H1 (cell line): ENCODE data around the gene NANP. TPM values are rescaled to one million over a fixed set of nuclear protein-coding genes. Genes with fewer than 3 reads are reported as not detected.

ENCODE experiments used
- CTCF ChIA-PET: fragments of 300-600 bp; sonication (Branson Sonifier 250); formaldehyde crosslinking; loops from one replicate; lab custom pipeline; 2021; ENCODE audit not compliant: partially characterized antibody; lab: Charles Lee
- POLR2A ChIA-PET: fragments of 300-600 bp; sonication (Branson Sonifier 250); formaldehyde crosslinking; loops from one replicate; lab custom pipeline; 2021; ENCODE audit warnings: inconsistent platforms; ENCODE audit not compliant: partially characterized antibody; lab: Charles Lee
- DNase-seq, 2 experiments: peaks; one replicate each; pipeline versions ENCODE4 v3.0.0 to v3.0.0-alpha.2; 2010 to 2022; ENCODE audit warnings: low spot score in 2 of 2, low read depth in 1 of 2, mixed read lengths in 1 of 2
- FAIRE-seq: peaks from 2 replicates; lab custom pipeline; 2011; peaks lifted over from hg19 to GRCh38; lab: Jason Lieb, UNC
- H2AFZ ChIP-seq: 2 replicates; pipeline ENCODE4 v1.8.1; 2012; ENCODE audit warnings: low read length, inconsistent platforms
- H2AK5ac ChIP-seq: 2 replicates; pipeline ENCODE4 v1.6.1; 2013; ENCODE audit warnings: low read depth, low read length
- H2BK120ac ChIP-seq: replicated peaks from 2 replicates; pipeline ENCODE3; 2013; ENCODE audit warnings: low read depth, low read length, inconsistent platforms
- H2BK12ac ChIP-seq: 2 replicates; pipeline ENCODE4 v1.6.1; 2013; ENCODE audit warnings: low read depth, low read length
- H2BK15ac ChIP-seq: 2 replicates; pipeline ENCODE4 v1.6.1; 2013; ENCODE audit warnings: low read length
- H2BK20ac ChIP-seq: 2 replicates; pipeline ENCODE4 v1.6.1; 2013; ENCODE audit warnings: low read length
- H2BK5ac ChIP-seq: 2 replicates; pipeline ENCODE4 v1.6.1; 2013; ENCODE audit warnings: low read depth, low read length
- H3K14ac ChIP-seq: 2 replicates; pipeline ENCODE4 v1.6.1; 2013; ENCODE audit warnings: inconsistent platforms; ENCODE audit not compliant: insufficient read length
- H3K18ac ChIP-seq: 2 replicates; pipeline ENCODE4 v1.6.1; 2013; ENCODE audit warnings: low read length; ENCODE audit errors: extremely low read depth
- H3K23ac ChIP-seq: 2 replicates; pipeline ENCODE4 v1.6.1; 2013; ENCODE audit warnings: inconsistent platforms; ENCODE audit not compliant: insufficient read length
- H3K23me2 ChIP-seq: 2 replicates; pipeline ENCODE4 v1.6.1; 2013; ENCODE audit warnings: low read depth, low read length
- H3K27ac ChIP-seq: 2 replicates; pipeline ENCODE4 v1.6.1; 2011; ENCODE audit warnings: low read depth, low read length, inconsistent platforms
- H3K27me3 ChIP-seq, 4 experiments: replicated peaks in 1 of 4; 1 replicate in 1 of 4; 2 replicates in 3 of 4; pipeline versions ENCODE4 v1.6.1 to v1.8.1; 2011 to 2013; ENCODE audit warnings: low read length in 3 of 4, mild to moderate bottlenecking in 3 of 4, inconsistent platforms in 2 of 4, mixed read lengths in 2 of 4, moderate library complexity in 1 of 4; ENCODE audit not compliant: control insufficient read depth in 3 of 4, insufficient read depth in 3 of 4; ENCODE audit errors: extremely low read depth in 1 of 4
- H3K36me3 ChIP-seq, 4 experiments: 2 replicates each; pipeline versions ENCODE4 v1.6.1 to v1.8.1; 2011 to 2013; ENCODE audit warnings: mild to moderate bottlenecking in 4 of 4, low read length in 3 of 4, moderate library complexity in 2 of 4, control low read depth in 1 of 4, inconsistent platforms in 1 of 4; ENCODE audit not compliant: insufficient read depth in 4 of 4, control insufficient read depth in 2 of 4
- H3K4ac ChIP-seq: replicated peaks from 2 replicates; pipeline ENCODE3; 2013; ENCODE audit warnings: low read length, low read depth, mixed read lengths, inconsistent platforms; ENCODE audit not compliant: insufficient read length
- H3K4me1 ChIP-seq, 4 experiments: replicated peaks in 1 of 4; 1 replicate in 1 of 4; 2 replicates in 3 of 4; pipeline versions ENCODE4 v1.6.1 to v1.8.1; 2011 to 2013; ENCODE audit warnings: low read length in 3 of 4, inconsistent platforms in 2 of 4, mixed read lengths in 1 of 4; ENCODE audit not compliant: insufficient read depth in 4 of 4, control insufficient read depth in 3 of 4
- H3K4me2 ChIP-seq, 2 experiments: 2 replicates each; pipeline versions ENCODE4 v1.6.1 to v1.8.1; 2011 to 2013; ENCODE audit warnings: low read depth in 2 of 2, low read length in 2 of 2, control low read depth in 1 of 2, inconsistent platforms in 1 of 2, mild to moderate bottlenecking in 1 of 2; ENCODE audit not compliant: insufficient read depth in 1 of 2
- H3K4me3 ChIP-seq, 4 experiments: fragments of 200-600, 300-600 bp in 1 of 4; sonication (generic), shearing (Covaris generic), sonication (Bioruptor Twin) in 1 of 4; 2 replicates each; pipeline versions ENCODE4 v1.5.1 to v1.8.1; 2011 to 2016; ENCODE audit warnings: low read length in 4 of 4, low read depth in 3 of 4, control low read depth in 2 of 4, inconsistent platforms in 2 of 4, mild to moderate bottlenecking in 2 of 4, mixed read lengths in 1 of 4, moderate library complexity in 1 of 4; ENCODE audit not compliant: insufficient read depth in 2 of 4; ENCODE audit errors: extremely low read depth in 1 of 4
- H3K56ac ChIP-seq: replicated peaks from 2 replicates; pipeline ENCODE3; 2013; ENCODE audit warnings: low read depth, mild to moderate bottlenecking, mixed read lengths, low read length, inconsistent platforms; ENCODE audit not compliant: insufficient read length
- H3K79me1 ChIP-seq: 2 replicates; pipeline ENCODE4 v1.6.1; 2013; ENCODE audit warnings: low read depth, low read length, control low read depth
- H3K79me2 ChIP-seq, 2 experiments: 2 replicates each; pipeline versions ENCODE4 v1.6.1 to v1.8.1; 2012 to 2013; ENCODE audit warnings: low read length in 2 of 2, mild to moderate bottlenecking in 2 of 2, inconsistent platforms in 1 of 2; ENCODE audit not compliant: insufficient read depth in 2 of 2, control insufficient read depth in 1 of 2
- H3K9ac ChIP-seq, 4 experiments: replicated peaks in 1 of 4; 1 replicate in 1 of 4; 2 replicates in 3 of 4; pipeline versions ENCODE4 v1.6.1 to v1.8.1; 2011 to 2013; ENCODE audit warnings: low read depth in 3 of 4, low read length in 3 of 4, control low read depth in 2 of 4, mild to moderate bottlenecking in 2 of 4, moderate library complexity in 2 of 4, inconsistent platforms in 1 of 4; ENCODE audit errors: extremely low read depth in 1 of 4
- H3K9me3 ChIP-seq, 2 experiments: 2 replicates each; pipeline versions ENCODE4 v1.6.1 to v1.8.1; 2012 to 2013; ENCODE audit warnings: mild to moderate bottlenecking in 2 of 2, moderate library complexity in 2 of 2, control low read depth in 1 of 2, inconsistent platforms in 1 of 2, low read depth in 1 of 2, low read length in 1 of 2, mixed read lengths in 1 of 2; ENCODE audit not compliant: insufficient read depth in 2 of 2
- H4K20me1 ChIP-seq, 2 experiments: replicated peaks in 1 of 2; 2 replicates each; pipeline versions ENCODE3 to v1.8.1; 2011 to 2013; ENCODE audit warnings: inconsistent platforms in 2 of 2, low read length in 2 of 2, mild to moderate bottlenecking in 1 of 2; ENCODE audit not compliant: insufficient read depth in 2 of 2, control insufficient read depth in 1 of 2
- H4K5ac ChIP-seq: 2 replicates; pipeline ENCODE4 v1.6.1; 2013; ENCODE audit warnings: low read length, low read depth, mixed read lengths, inconsistent platforms; ENCODE audit not compliant: insufficient read length
- H4K8ac ChIP-seq: 2 replicates; pipeline ENCODE4 v1.8.0; 2013; ENCODE audit warnings: mild to moderate bottlenecking, moderate library complexity, low read length, inconsistent platforms; ENCODE audit not compliant: insufficient read depth; ENCODE audit errors: extremely low read depth
- H4K91ac ChIP-seq: replicated peaks from 2 replicates; pipeline ENCODE3; 2013; ENCODE audit warnings: low read length, mixed read lengths, inconsistent platforms; ENCODE audit not compliant: insufficient read length
- E2F6 ChIP-seq: IDR thresholded peaks from 2 replicates; pipeline ENCODE4 v1.6.1; 2012; ENCODE audit warnings: inconsistent platforms
- EZH2 ChIP-seq: fragments of 200-600 bp; sonication (generic); IDR thresholded peaks from 2 replicates; pipeline ENCODE4 v1.7.1; 2012; ENCODE audit warnings: low read depth, mild to moderate bottlenecking, moderate library complexity, low read length, inconsistent platforms; ENCODE audit not compliant: severe bottlenecking
- KDM1A ChIP-seq: fragments of 200-600, 300-600 bp; sonication (generic); IDR thresholded peaks from 2 replicates; pipeline ENCODE4 v1.7.1; 2016; ENCODE audit warnings: mild to moderate bottlenecking, low read length, borderline replicate concordance
- RFX5 ChIP-seq: IDR thresholded peaks from 2 replicates; pipeline ENCODE4 v1.6.1; 2011; ENCODE audit warnings: low read depth, low read length, improper control_type of control experiment, borderline replicate concordance
- SIN3A ChIP-seq, 2 experiments: IDR thresholded peaks in 1 of 2; conservative IDR thresholded peaks in 1 of 2; 2 replicates each; pipeline ENCODE4 v1.6.1; 2011 to 2012; ENCODE audit warnings: low read length in 2 of 2, improper control_type of control experiment in 1 of 2, low read depth in 1 of 2, mild to moderate bottlenecking in 1 of 2
- SP2 ChIP-seq: IDR thresholded peaks from 2 replicates; pipeline ENCODE4 v1.6.1; 2012; ENCODE audit warnings: mild to moderate bottlenecking, low read length, inconsistent platforms
- SUZ12 ChIP-seq: fragments of 200-600 bp; sonication (generic); IDR thresholded peaks from 2 replicates; pipeline ENCODE4 v1.6.1; 2012; ENCODE audit warnings: mild to moderate bottlenecking, inconsistent platforms, low read length, moderate library complexity, mixed read lengths
- TCF12 ChIP-seq: IDR thresholded peaks from 2 replicates; pipeline ENCODE4 v1.6.1; 2011; ENCODE audit warnings: low read depth, mild to moderate bottlenecking, low read length
- TEAD4 ChIP-seq: IDR thresholded peaks from 2 replicates; pipeline ENCODE4 v1.6.1; 2012; ENCODE audit warnings: low read depth, low read length, inconsistent platforms, mixed read lengths
- WGBS, 2 experiments: shearing (Covaris generic) in 1 of 2; methylation state at CpG; one replicate each; pipeline versions ENCODE4 v1.1.6 to v1.1.7; 2013 to 2015; ENCODE audit warnings: low lambda C conversion rate in 2 of 2, mixed read lengths in 2 of 2, inconsistent platforms in 1 of 2, low coverage in 1 of 2, missing lambda C conversion rate in 1 of 2; ENCODE audit not compliant: insufficient replicate concordance in 2 of 2, insufficient coverage in 1 of 2, insufficient read length in 1 of 2; ENCODE audit errors: extremely low coverage in 1 of 2, missing lambda C conversion rate in 1 of 2; 5-methylcytosine and 5-hydroxymethylcytosine counted together
- polyA plus RNA-seq, 7 experiments: library from polyadenylated mRNA; depleted of rRNA in 3 of 7; stranded (reverse) in 5 of 7; unstranded in 2 of 7; fragments of >200 nt in 5 of 7; fragments of 200-250 nt in 2 of 7; gene quantifications; 1 replicate in 5 of 7; 2 replicates in 1 of 7; 4 replicates in 1 of 7; pipeline versions ENCODE4 v1.2.1 to v1.2.3, GENCODE V29; 2011 to 2013; ENCODE audit warnings: missing spikeins in 2 of 7, mixed read lengths in 2 of 7
- total RNA-seq: library from RNA; stranded (reverse); fragmentation: NEBNext Ultra II Directional; extraction: Animal tissue kit (Norgen Biotek cat#: 25700); gene quantifications from 2 replicates; pipeline ENCODE4 v1.2.1, GENCODE V29; 2021

Gene NANP
- total and polyA plus RNA-seq, 2 of the 8 experiments (the other 6 are each of a cell fraction or from before 2014, with no cell fraction given): 3.8 to 6.2 TPM

- Histone ChIP-seq H3K9ac (no peak overlapping the region), H2BK20ac (no peak overlapping the region), H3K23ac (no peak overlapping the region), H2AK5ac (no peak overlapping the region), H3K27ac (no peak overlapping the region), H4K5ac (no peak overlapping the region), H2AFZ (no peak overlapping the region; the same call in 1 of the 2 replicates), H3K79me2 (peaks cover 0 to 22% of the 10 kb centered on the region in 2 experiments; a peak in 2 of 4 replicates), H3K56ac (no peak overlapping the region), H3K4me3 (no peak overlapping the region), H4K8ac (no peak overlapping the region), H3K4me2 (no peak overlapping the region), H2BK120ac (no peak overlapping the region), H3K27me3 (no peaks in the 10 kb centered on the region), H3K4me1 (0 out of 7 replicates have a peak, but pooled peaks cover 0 to 2% (median 0%) of the 10 kb centered on the region in 4 experiments), H3K9me3 (no peaks in the 10 kb centered on the region), H2BK5ac (no peak overlapping the region), H4K20me1 (no peaks in the 10 kb centered on the region), H3K23me2 (peaks cover 8% of the 10 kb centered on the region), H3K4ac (no peak overlapping the region), H4K91ac (no peak overlapping the region), H2BK15ac (no peak overlapping the region), H3K36me3 (no peaks in the 10 kb centered on the region), H3K18ac (no peak overlapping the region), H3K14ac (no peak overlapping the region), H2BK12ac (no peak overlapping the region; the same call in 1 of the 2 replicates), H3K79me1 (peaks cover 3% of the 10 kb centered on the region; the same call in 1 of the 2 replicates)
- POLR2A ChIA-PET: no interaction called here
- 84% methylated on average over 5 of the region's 5 CpGs; no CpG with 5 or more reads in 1 of the 2 experiments for WGBS, 2 experiments
- TF ChIP-seq SP2: no peak
- no peak for TF ChIP-seq TEAD4
- TF ChIP-seq RFX5: no peak
- no peak for TF ChIP-seq E2F6
- no peak for TF ChIP-seq TCF12
- no peak for TF ChIP-seq SIN3A (conservative IDR thresholded peaks at IDR 0.05 in 1 of 2, IDR thresholded peaks at IDR 0.05 in 1 of 2; ENCODE audit: low read depth in 1 of 2, low read length in 2 of 2)
- no peak for TF ChIP-seq SUZ12
- TF ChIP-seq KDM1A: no peak
- TF ChIP-seq EZH2: no peak
- no peak for FAIRE-seq
- DNase-seq: no peak
- CTCF ChIA-PET: no interaction called here
Observed at GRCh38 chr20:25587536-25587935, 36.3 kb downstream of the NANP start.
